Fibroblast of lung (primary cell): Measurements from ENCODE around the gene SAPCD1.

Source experiments
- CTCF ChIP-seq, 2 donors: IDR thresholded peaks in 1 of 2; conservative IDR thresholded peaks in 1 of 2; 1 replicate in 1 of 2; 2 replicates in 1 of 2; pipeline ENCODE4 v1.5.1; 2011 to 2012; ENCODE audit warnings: low read length in 2 of 2, control low read depth in 1 of 2, inconsistent platforms in 1 of 2, low read depth in 1 of 2, mild to moderate bottlenecking in 1 of 2
- EZH2 ChIP-seq: IDR thresholded peaks from 2 replicates; pipeline ENCODE4 v1.5.1; 2012; ENCODE audit warnings: low read length, control low read depth, mild to moderate bottlenecking; ENCODE audit errors: missing control alignments

GRCh38 chr6:31749301-31750036, 13.0 kb upstream of the SAPCD1 start:
- TF ChIP-seq EZH2 (no peak), CTCF (conservative IDR thresholded peaks at IDR 0.05 in 1 of 2, IDR thresholded peaks at IDR 0.05 in 1 of 2; ENCODE audit: low read depth in 1 of 2, low read length in 2 of 2) (no peak)
